ENCODE measurements around the gene RASA3.

The RASA3 gene

DNA sequence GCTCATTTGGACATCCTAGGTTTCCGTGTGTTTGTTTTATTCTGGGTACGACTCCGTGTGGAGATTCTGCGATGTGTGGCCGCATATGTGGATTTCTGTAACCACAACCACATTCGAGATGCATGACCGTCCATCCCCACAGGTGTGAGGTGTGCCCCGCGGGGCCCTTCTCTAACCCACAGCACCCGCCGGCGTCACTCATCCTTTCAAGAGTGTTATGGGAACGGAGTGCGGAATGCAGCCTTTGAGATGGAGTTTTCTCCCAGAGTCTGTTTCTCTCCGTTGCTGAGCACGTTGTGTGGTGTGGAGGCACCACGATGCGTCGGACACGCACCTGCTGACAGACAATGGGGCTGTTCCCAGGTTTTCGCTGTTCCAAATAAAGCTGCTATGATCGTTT lies 198.5 kb downstream of the RASA3 start:
- DNase-seq, result no peak
- in situ Hi-C loops (cut with MboI; ENCODE audit: low pct_unique_long_range_greater_than_20kb, low sequenced_read_pairs), result no loop called here

DNA sequence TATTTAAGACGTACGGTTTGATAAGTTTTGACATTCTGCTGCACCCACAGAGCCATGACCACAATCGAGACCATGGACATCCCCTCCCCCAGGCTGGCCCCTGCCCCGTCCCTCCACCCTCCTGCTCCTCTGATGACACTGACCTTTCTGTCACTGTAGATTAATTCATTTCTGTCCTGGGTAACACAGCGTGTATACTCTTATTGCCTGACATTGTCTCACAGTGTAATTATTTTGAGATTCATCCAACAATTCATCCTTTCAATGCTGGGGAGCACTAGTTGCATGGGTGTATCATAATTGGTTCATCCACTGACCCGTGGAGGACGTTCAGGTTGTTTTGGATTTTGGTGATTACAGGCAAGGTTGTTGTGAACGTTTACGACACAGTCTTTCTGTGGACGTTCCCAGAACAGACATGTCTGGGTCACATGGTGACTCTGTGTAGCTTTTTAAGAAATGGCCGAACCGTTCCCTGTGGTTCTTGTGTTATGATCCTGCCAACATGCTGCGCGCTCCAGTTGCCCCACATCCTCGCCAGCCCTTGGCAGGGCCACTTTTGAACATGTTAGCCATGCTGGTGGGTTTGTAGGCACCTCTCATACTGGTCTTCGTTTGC lies 200.5 kb downstream of the RASA3 start:
- in situ Hi-C loops (cut with MboI; ENCODE audit: low pct_unique_long_range_greater_than_20kb, low sequenced_read_pairs), result no loop called here
- DNase-seq, result no peak

- in situ Hi-C loops (cut with MboI; ENCODE audit: low pct_unique_long_range_greater_than_20kb, low sequenced_read_pairs), result no loop called here
- DNase-seq, result no peak
Measured at GRCh38 chr13:113930671-113931637, 201.5 kb downstream of the RASA3 start.

DNA sequence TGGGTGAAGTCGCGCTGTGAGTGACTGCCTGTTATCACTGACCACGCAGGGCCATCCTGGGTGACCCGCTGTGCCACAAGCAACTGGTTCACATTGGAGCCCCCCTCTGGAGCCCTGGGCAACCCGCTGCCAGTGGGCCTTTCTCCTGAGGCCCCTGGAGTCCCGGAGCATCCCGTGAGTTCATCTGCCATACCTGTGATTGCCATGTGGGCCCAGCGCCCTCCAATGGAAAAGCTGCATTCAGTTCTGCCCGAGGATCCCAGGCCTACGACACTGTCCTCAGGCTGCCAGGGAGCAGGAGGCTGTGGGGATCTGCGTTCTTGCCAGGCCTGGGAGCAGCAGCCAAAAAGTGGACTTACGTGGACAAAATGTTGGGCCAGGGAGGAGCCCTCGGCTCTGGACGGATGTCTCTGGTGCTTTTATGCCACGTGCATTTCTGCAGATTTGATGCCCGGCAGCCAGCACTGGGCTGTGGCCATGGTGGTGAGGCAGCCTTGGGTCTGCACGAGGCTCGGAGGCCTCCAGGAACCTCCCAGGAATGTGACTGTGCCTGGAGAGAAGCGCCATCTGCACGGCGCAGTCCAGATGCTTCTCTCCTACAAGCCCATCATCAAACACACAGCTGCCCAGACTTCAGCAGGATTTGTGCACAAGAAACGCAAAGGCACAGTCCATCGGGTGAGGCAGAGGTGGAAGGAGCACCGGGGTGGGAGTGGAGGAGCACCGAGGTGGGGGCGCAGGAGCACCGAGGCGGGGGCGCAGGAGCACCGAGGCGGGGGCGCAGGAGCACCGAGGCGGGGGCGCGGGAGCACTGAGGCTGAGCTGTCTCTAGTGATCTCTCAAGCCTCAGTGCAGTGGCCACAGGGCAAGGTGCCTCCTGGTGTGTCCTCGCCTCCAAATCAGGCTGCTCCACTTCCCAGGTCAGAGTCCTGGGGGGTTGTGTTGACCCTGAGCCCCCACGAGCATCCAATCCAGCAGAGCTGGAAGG lies 202.5 kb downstream of the RASA3 start:
- DNase-seq, result no peak
- in situ Hi-C loops (cut with MboI; ENCODE audit: low pct_unique_long_range_greater_than_20kb, low sequenced_read_pairs), result no loop called here

GRCh38 chr13:113928685-113929627 lies 203.5 kb downstream of the RASA3 start:
- DNase-seq, result no peak
- in situ Hi-C loops (cut with MboI; ENCODE audit: low pct_unique_long_range_greater_than_20kb, low sequenced_read_pairs), result no loop called here
